GM23248 (cell line): ENCODE data around the gene SLC16A12. TPM values are rescaled to one million over a fixed set of nuclear protein-coding genes. Genes with fewer than 3 reads are reported as not detected.

Experiments used
- DNase-seq: peaks from one replicate; pipeline ENCODE4 v3.0.0-alpha.2; 2015
- H2AFZ ChIP-seq: fragments of 200-600 bp; sonication (generic); 2 replicates; pipeline ENCODE4 v1.6.1; 2016; ENCODE audit warnings: antibody characterized with exemption
- H3F3A ChIP-seq: fragments of 200-600 bp; sonication (generic); 2 replicates; pipeline ENCODE4 v1.6.1; 2016; ENCODE audit warnings: mild to moderate bottlenecking, antibody characterized with exemption, mixed run types; ENCODE audit not compliant: insufficient read depth
- H3K27ac ChIP-seq: fragments of 200-600 bp; sonication (generic); 2 replicates; pipeline ENCODE4 v1.5.1; 2016; ENCODE audit warnings: mild to moderate bottlenecking
- H3K27me3 ChIP-seq: fragments of 200-600 bp; sonication (generic); replicated peaks from 2 replicates; pipeline ENCODE4 v1.6.1; 2016; ENCODE audit warnings: mild to moderate bottlenecking; ENCODE audit not compliant: insufficient read depth
- H3K36me3 ChIP-seq: fragments of 200-600 bp; sonication (generic); 2 replicates; pipeline ENCODE4 v1.6.1; 2016; ENCODE audit warnings: low read depth, mild to moderate bottlenecking
- H3K4me1 ChIP-seq: fragments of 200-600 bp; sonication (generic); 2 replicates; pipeline ENCODE4 v1.6.1; 2016; ENCODE audit warnings: mild to moderate bottlenecking; ENCODE audit not compliant: insufficient read depth
- H3K4me2 ChIP-seq: fragments of 200-600 bp; sonication (generic); one replicate; pipeline ENCODE4 v1.6.1; 2016; ENCODE audit warnings: mild to moderate bottlenecking; ENCODE audit not compliant: unreplicated experiment
- H3K4me3 ChIP-seq: fragments of 200-600 bp; sonication (generic); 2 replicates; pipeline ENCODE4 v1.5.1; 2016; ENCODE audit warnings: mild to moderate bottlenecking
- H3K79me2 ChIP-seq: fragments of 200-600 bp; sonication (generic); 2 replicates; pipeline ENCODE4 v1.6.1; 2016; ENCODE audit warnings: mild to moderate bottlenecking; ENCODE audit not compliant: insufficient read depth
- H3K9ac ChIP-seq: fragments of 200-600 bp; sonication (generic); 2 replicates; pipeline ENCODE4 v1.6.1; 2016; ENCODE audit warnings: mild to moderate bottlenecking
- H3K9me2 ChIP-seq: fragments of 200-600 bp; sonication (generic); 2 replicates; pipeline ENCODE4 v1.6.1; 2016; ENCODE audit warnings: mixed run types, mild to moderate bottlenecking, moderate library complexity; ENCODE audit not compliant: insufficient read depth
- H3K9me3 ChIP-seq: fragments of 200-600 bp; sonication (generic); one replicate; pipeline ENCODE4 v1.6.1; 2017; ENCODE audit warnings: low read depth
- H4K20me1 ChIP-seq: fragments of 200-600 bp; sonication (generic); 2 replicates; pipeline ENCODE4 v1.6.0; 2016; ENCODE audit not compliant: insufficient read depth
- EZH2 ChIP-seq: fragments of 200-600 bp; sonication (generic); IDR thresholded peaks from 2 replicates; pipeline ENCODE4 v1.6.1; 2018; ENCODE audit warnings: antibody characterized with exemption, mild to moderate bottlenecking; ENCODE audit not compliant: insufficient read depth, poor library complexity, severe bottlenecking
- EZH2phosphoT487 ChIP-seq: fragments of 200-600 bp; sonication (generic); IDR thresholded peaks from 2 replicates; pipeline ENCODE4 v1.6.1; 2018; ENCODE audit warnings: antibody characterized with exemption, moderate library complexity, mild to moderate bottlenecking, low read depth; ENCODE audit not compliant: insufficient read depth
- WGBS, 2 experiments: methylation state at CpG; one replicate each; pipeline ENCODE4 v1.1.6; 2015 to 2017; ENCODE audit warnings: low lambda C conversion rate in 2 of 2, low coverage in 1 of 2; ENCODE audit errors: missing lambda C conversion rate in 2 of 2; 5-methylcytosine and 5-hydroxymethylcytosine counted together
- in situ Hi-C: fragments of 300-500 bp; cut with MboI; formaldehyde crosslinking; loops from 2 replicates; pipeline ENCODE4 v1.15.0; 2020
- polyA plus RNA-seq: library from polyadenylated mRNA; unstranded; fragments of >200 nt; fragmentation: Nextera tagmentation; extraction: Ambion mirVana; gene quantifications from 2 replicates; pipeline ENCODE4 v1.2.1, GENCODE V29; 2016
- total RNA-seq: library from RNA; depleted of rRNA; stranded (reverse); fragments of >200 nt; shearing (Covaris generic); gene quantifications from 2 replicates; pipeline ENCODE4 v1.2.3, GENCODE V29; 2014

The SLC16A12 gene
- total and polyA plus RNA-seq, 2 experiments from 2014 or later = not detected

DNA sequence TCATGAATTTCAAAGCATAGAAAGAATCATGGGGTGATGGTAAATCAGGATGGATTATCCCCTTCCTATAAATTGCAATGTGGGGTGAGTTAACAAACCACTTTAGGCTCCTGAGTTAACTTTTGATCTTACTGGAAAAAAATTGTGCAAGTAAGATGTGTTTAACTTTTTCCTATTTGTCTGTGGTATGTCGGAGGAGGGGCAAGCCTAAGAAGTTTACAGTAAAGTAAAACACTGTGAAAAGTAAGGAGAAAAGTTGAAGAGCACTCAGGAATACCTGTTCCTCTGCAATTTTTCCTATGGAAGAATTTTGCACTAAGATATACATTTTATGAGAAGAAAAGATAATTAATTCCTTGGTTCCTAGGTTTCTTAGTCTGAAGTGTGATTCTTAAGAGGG, 76.6 kb downstream of the SLC16A12 start:
- WGBS, 2 experiments = 96 to 97% methylated on average over 1 of the region's 1 CpG
- no peaks in the 10 kb centered on the region for H4K20me1 ChIP-seq
- no peak overlapping the region for H3K9ac ChIP-seq
- H3K4me3 ChIP-seq = peak overlapping the region; percentile 28
- H3K27ac ChIP-seq = peak overlapping the region; percentile 13; the same call in 1 of the 2 replicates
- H3F3A ChIP-seq = peaks cover 13% of the 10 kb centered on the region
- H3K36me3 ChIP-seq = no peaks in the 10 kb centered on the region
- H3K4me2 ChIP-seq = peak overlapping the region; percentile 84
- peak; percentile 35 for DNase-seq
- H3K27me3 ChIP-seq = no peaks in the 10 kb centered on the region
- no peaks in the 10 kb centered on the region for H3K9me2 ChIP-seq
- H3K9me3 ChIP-seq = no peaks in the 10 kb centered on the region
- 0 out of 2 replicates have a peak overlapping the region, but pooled peaks have one; percentile 3 for H2AFZ ChIP-seq
- peaks cover 21% of the 10 kb centered on the region for H3K4me1 ChIP-seq
- in situ Hi-C loops = no loop called here
- TF ChIP-seq EZH2phosphoT487 (no peak), EZH2 (no peak)
- no peaks in the 10 kb centered on the region for H3K79me2 ChIP-seq

DNA sequence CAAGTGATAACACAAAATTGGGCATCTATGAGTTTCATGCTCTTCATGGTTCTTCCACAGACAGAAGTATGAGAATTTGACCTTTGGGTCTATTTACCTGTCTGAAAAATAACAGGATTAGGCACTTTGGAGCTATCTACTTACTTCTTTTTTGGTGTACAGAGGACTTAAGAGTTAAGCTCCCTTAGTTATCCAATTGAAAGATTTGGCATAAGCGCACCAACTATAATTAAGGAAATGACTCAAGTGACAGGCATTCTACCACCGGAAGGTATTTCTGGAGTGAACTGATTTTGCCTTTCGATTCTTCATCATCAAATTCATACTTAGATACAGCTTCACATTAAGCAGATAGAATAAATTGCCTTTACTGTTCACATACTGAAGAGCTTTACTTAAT, 77.1 kb downstream of the SLC16A12 start:
- no peaks in the 10 kb centered on the region for H3K79me2 ChIP-seq
- DNase-seq = peak; percentile 63
- 0 to 5% methylated on average over 3 of the region's 3 CpGs for WGBS, 2 experiments
- no peaks in the 10 kb centered on the region for H3K9me2 ChIP-seq
- TF ChIP-seq EZH2 (no peak), EZH2phosphoT487 (no peak)
- H3F3A ChIP-seq = peaks cover 13% of the 10 kb centered on the region
- peak overlapping the region; percentile 3; the same call in 1 of the 2 replicates for H2AFZ ChIP-seq
- H3K9me3 ChIP-seq = no peaks in the 10 kb centered on the region
- peak overlapping the region; percentile 84 for H3K4me2 ChIP-seq
- peak overlapping the region; percentile 13; the same call in 1 of the 2 replicates for H3K27ac ChIP-seq
- H4K20me1 ChIP-seq = no peaks in the 10 kb centered on the region
- peak overlapping the region; percentile 28 for H3K4me3 ChIP-seq
- peaks cover 21% of the 10 kb centered on the region for H3K4me1 ChIP-seq
- H3K9ac ChIP-seq = no peak overlapping the region
- H3K36me3 ChIP-seq = no peaks in the 10 kb centered on the region
- H3K27me3 ChIP-seq = no peaks in the 10 kb centered on the region
- in situ Hi-C loops = no loop called here

DNA sequence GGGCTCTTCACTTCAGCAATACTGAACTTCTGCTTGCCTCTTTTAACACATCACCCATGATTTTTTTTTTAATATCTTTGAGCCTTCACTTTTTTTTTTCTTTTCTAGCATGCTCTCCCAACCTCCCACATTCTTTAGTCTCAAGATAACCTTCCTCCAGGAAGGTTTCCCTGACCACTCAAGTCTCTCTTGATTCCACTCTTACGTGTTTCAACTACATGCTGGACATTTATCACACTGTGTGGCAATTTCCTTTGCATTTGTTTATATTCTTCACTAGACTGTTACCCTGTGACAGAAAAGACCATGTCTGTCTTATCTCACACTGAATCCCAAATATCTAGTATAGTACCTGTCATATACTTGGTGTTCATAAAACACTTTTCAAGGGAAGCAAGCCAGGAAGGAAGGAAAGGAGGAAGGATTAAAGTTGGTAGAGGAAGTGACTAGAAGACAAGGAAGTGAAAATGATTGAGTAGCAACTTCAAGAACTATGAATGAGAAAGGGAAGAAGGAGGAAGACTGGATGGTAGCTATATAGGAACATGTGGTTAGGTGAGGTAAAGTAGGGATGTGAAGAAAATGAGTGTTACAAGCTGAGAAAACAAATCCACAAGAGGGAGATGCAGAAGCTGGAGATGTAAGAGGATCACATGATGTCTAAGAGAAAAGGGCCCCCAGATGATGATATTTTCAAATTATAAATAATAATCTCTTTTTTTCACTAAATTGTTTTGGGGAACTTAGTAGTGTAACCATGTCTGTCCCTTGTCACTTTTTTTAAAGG, 80.6 kb downstream of the SLC16A12 start:
- 93 to 96% methylated on average over 1 of the region's 1 CpG for WGBS, 2 experiments
- Histone ChIP-seq H3K4me1 (peaks cover 21% of the 10 kb centered on the region), H3K27me3 (no peaks in the 10 kb centered on the region), H3F3A (peaks cover 13% of the 10 kb centered on the region), H3K9me2 (no peaks in the 10 kb centered on the region), H3K27ac (no peak overlapping the region), H3K4me2 (no peak overlapping the region), H3K4me3 (no peak overlapping the region), H4K20me1 (no peaks in the 10 kb centered on the region), H3K36me3 (no peaks in the 10 kb centered on the region), H3K9me3 (no peaks in the 10 kb centered on the region), H2AFZ (no peak overlapping the region), H3K79me2 (no peaks in the 10 kb centered on the region), H3K9ac (no peak overlapping the region)
- TF ChIP-seq EZH2 = no peak
- no peak for TF ChIP-seq EZH2phosphoT487
- no peak for DNase-seq
- in situ Hi-C loops = no loop called here

DNA sequence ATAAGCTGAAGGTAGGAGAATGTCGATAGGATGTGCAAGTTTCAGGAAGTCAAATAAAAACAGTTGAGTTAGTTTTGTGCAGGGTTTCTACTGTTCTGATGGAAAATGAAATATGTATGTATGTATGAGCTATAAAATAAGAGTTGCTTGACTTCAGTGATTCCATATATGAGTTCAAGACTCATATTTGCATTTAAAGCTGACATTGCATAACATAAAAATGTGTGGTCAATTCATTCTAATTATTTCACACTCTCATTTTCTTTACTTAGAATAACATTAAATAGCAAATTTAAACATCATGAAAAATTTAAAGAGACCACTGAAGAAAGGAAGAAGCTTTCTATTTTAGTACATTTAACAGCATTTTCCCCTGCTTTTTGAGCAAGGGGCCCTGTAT, 83.2 kb downstream of the SLC16A12 start:
- DNase-seq = no peak
- Histone ChIP-seq H3K9me3 (no peaks in the 10 kb centered on the region), H4K20me1 (no peaks in the 10 kb centered on the region), H3K27me3 (no peaks in the 10 kb centered on the region), H3F3A (no peaks in the 10 kb centered on the region), H3K27ac (no peak overlapping the region), H3K79me2 (no peaks in the 10 kb centered on the region), H3K4me3 (no peak overlapping the region), H3K4me1 (peaks cover under 1% of the 10 kb centered on the region; the same call in 1 of the 2 replicates), H3K36me3 (no peaks in the 10 kb centered on the region), H3K9ac (no peak overlapping the region), H3K4me2 (no peak overlapping the region), H2AFZ (no peak overlapping the region), H3K9me2 (no peaks in the 10 kb centered on the region)
- in situ Hi-C loops = no loop called here
- WGBS, 2 experiments = 86 to 95% methylated on average over 1 of the region's 1 CpG
- TF ChIP-seq EZH2phosphoT487 (no peak), EZH2 (no peak)
